HCT116 (cell line): ENCODE measurements around the gene CUZD1.

Experiments
- ATF3 ChIP-seq: IDR thresholded peaks from 2 replicates; pipeline ENCODE4 v1.6.1; 2012
- CTCF ChIP-seq, 3 experiments: fragments of 200-600 bp in 1 of 3; sonication (generic) in 1 of 3; IDR thresholded peaks in 2 of 3; conservative IDR thresholded peaks in 1 of 3; 2 replicates each; pipeline ENCODE4 v1.5.1; 2012 to 2017; ENCODE audit warnings: low read depth in 2 of 3, low read length in 2 of 3, antibody characterized with exemption in 1 of 3, borderline replicate concordance in 1 of 3, control low read depth in 1 of 3, mild to moderate bottlenecking in 1 of 3, mixed read lengths in 1 of 3, mixed run types in 1 of 3, moderate library complexity in 1 of 3; ENCODE audit not compliant: insufficient read depth in 1 of 3
- EZH2 ChIP-seq: fragments of 200-600 bp; sonication (generic); IDR thresholded peaks from 2 replicates; pipeline ENCODE4 v1.6.1; 2017; ENCODE audit warnings: antibody characterized with exemption, mixed run types
- POLR2AphosphoS5 ChIP-seq: IDR thresholded peaks from 2 replicates; pipeline ENCODE4 v1.6.1; 2011; ENCODE audit warnings: mild to moderate bottlenecking, low read depth, low read length, moderate library complexity
- TF ChIP-seq, protein P1 (sequence below): IDR thresholded peaks from 2 replicates; pipeline ENCODE4 v1.6.1; 2011; ENCODE audit warnings: mild to moderate bottlenecking, low read length, moderate library complexity; ENCODE audit not compliant: insufficient replicate concordance; ENCODE audit errors: extremely low read depth

DNA sequence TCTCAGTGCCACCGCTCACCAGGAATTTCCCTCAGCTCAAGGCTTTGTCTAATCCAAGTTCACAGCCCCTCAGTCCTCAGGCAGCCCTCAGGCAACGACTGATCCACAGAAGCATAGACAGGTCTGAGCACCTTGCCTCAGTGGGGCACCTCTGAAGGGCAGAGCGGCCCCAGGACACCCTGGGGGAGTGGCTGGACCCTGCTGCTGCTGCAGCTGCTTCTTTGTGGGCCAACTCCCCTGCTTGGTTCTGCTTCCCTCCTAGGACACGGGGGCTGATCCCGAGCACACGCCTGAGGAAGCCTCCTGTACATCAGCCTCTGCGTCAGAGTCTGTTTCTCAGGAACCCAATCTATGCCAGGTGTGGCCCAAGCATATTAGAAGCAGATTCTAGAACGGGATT is 16.2 kb downstream of the CUZD1 start:
- TF ChIP-seq ATF3 (no peak), CTCF (IDR thresholded peaks at IDR 0.05 in 2 of 3, conservative IDR thresholded peaks at IDR 0.05 in 1 of 3; ENCODE audit: borderline replicate concordance in 1 of 3, insufficient read depth in 1 of 3, low read depth in 2 of 3, low read length in 2 of 3) (no peak), EZH2 (0 out of 2 replicates have a peak, but pooled peaks have one; percentile 80), POLR2AphosphoS5 (no peak)
- TF ChIP-seq, protein P1, sequence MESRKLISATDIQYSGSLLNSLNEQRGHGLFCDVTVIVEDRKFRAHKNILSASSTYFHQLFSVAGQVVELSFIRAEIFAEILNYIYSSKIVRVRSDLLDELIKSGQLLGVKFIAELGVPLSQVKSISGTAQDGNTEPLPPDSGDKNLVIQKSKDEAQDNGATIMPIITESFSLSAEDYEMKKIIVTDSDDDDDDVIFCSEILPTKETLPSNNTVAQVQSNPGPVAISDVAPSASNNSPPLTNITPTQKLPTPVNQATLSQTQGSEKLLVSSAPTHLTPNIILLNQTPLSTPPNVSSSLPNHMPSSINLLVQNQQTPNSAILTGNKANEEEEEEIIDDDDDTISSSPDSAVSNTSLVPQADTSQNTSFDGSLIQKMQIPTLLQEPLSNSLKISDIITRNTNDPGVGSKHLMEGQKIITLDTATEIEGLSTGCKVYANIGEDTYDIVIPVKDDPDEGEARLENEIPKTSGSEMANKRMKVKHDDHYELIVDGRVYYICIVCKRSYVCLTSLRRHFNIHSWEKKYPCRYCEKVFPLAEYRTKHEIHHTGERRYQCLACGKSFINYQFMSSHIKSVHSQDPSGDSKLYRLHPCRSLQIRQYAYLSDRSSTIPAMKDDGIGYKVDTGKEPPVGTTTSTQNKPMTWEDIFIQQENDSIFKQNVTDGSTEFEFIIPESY: no peak
